LNCAP (cell line): ENCODE measurements around the gene PAFAH1B1.

Experiments used
- CTCF ChIP-seq: fragments of 450-650 bp; IDR thresholded peaks from 2 replicates; pipeline ENCODE4 v1.5.1; 2017; ENCODE audit warnings: mild to moderate bottlenecking

The PAFAH1B1 gene

GRCh38 chr17:2592971-2593820 is at the start of gene PAFAH1B1:
Gene PAFAH1B1 (plus strand): TSS chr17:2593654. CDS start chr17:2638289, 44,635 bp downstream.
- TF ChIP-seq CTCF, result no peak; the same call in 1 of the 2 replicates

GRCh38 chr17:2545393-2545792 is 48.1 kb upstream of the PAFAH1B1 start:
- no peak for TF ChIP-seq CTCF

GRCh38 chr17:2547176-2547575 is 46.3 kb upstream of the PAFAH1B1 start:
- no peak for TF ChIP-seq CTCF

- no peak for TF ChIP-seq CTCF
Measured at GRCh38 chr17:2549392-2550211, 43.9 kb upstream of the PAFAH1B1 start.

GRCh38 chr17:2551493-2551892 is 42.0 kb upstream of the PAFAH1B1 start:
- TF ChIP-seq CTCF, result no peak

- no peak for TF ChIP-seq CTCF
Measured at GRCh38 chr17:2551928-2552327, 41.5 kb upstream of the PAFAH1B1 start.

- no peak for TF ChIP-seq CTCF
Measured at GRCh38 chr17:2560658-2561057, 32.8 kb upstream of the PAFAH1B1 start.
